GM11168 (cell line): ENCODE results near the gene ADGRF1.
"Not testable (repeated sequence)": the region's sequence is repeated elsewhere in the genome, so short reads cannot be mapped to it uniquely, and the experiment has no call there.

ENCODE experiments used
- in situ Hi-C: fragments of 300-500 bp; cut with MboI; formaldehyde crosslinking; loops from one replicate; pipeline ENCODE4 v1.12.0; 2022; ENCODE audit warnings: low sequenced_read_pairs; ENCODE audit not compliant: unreplicated experiment

Gene ADGRF1

DNA sequence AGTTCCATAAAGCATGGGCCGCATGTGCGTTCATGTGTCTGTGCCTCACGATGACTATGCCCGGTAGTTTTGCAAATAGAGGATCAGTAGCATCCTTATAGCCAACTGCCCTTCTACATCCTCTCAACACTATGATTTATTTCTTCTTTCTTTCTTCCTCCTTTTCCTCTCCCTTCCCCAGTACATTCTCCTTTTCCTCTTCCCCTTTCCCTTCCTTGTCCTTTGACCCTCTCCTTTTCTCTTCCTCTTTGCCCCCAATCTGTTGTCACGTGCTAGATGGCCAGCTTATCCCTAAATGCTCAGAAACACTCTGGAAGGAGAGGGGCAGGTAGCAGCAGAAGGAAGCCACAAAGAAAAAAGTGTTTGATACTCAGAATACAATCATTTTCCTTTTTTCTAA is 20.2 kb upstream of the ADGRF1 start:
- in situ Hi-C loops: no loop called here

DNA sequence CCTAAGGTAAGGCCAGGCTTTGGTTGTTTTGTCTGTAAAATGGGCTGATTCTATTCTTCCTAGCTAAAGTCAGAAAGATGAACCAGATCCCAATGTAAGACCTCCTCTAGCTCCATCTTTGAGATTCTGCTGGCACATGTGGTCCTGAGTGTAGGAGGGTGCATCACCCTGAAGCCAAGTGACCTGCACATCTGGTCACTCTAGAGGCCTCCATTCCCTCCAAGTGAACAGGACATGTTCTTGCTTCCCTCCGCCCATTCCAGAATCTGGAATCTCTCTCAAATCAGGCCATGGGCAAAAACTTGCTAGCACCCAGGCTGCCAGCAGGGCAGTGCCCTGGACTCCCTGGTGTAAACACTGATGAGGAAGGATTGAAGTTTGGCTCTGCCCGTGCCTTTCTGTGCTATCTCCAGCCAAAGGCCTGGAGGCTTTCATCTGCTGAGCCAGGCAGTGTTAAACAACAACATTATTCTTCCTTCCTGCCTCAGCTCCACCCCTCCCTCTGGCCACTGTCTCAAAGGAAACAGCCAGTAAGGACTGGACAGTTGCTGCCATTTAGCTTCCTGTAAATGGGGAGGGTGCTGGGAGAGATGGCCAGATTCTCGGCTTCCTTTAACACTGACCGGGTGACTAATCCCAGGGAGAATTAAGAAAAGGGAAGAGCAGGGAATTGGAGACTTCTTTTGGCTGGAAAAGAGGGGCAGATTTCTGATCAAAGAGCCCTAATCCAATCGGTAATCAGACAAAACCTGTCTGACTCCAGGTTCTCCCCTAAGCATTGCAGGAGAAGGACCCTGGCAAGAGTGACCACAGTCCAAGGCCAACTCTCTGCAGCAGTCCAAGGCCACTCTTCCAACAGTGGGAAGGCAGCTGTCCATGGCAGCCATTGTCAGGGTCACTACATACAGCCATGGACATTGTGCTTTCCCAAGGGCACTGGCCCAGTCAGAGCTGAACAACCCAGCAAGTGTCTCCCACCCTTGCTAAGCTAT is 19.5 kb upstream of the ADGRF1 start:
- in situ Hi-C loops: no loop called here

- in situ Hi-C loops: no loop called here
Measured at GRCh38 chr6:47059216-47059885, 17.2 kb upstream of the ADGRF1 start.

- in situ Hi-C loops: no loop called here
Measured at GRCh38 chr6:47057830-47058540, 15.9 kb upstream of the ADGRF1 start.

- in situ Hi-C loops: no loop called here
Measured at GRCh38 chr6:47056832-47057231, 14.7 kb upstream of the ADGRF1 start.

- in situ Hi-C loops: not testable (repeated sequence)
Measured at GRCh38 chr6:47054302-47054701, 12.2 kb upstream of the ADGRF1 start.

GRCh38 chr6:47048638-47049037 is 6.5 kb upstream of the ADGRF1 start:
- in situ Hi-C loops: no loop called here

DNA sequence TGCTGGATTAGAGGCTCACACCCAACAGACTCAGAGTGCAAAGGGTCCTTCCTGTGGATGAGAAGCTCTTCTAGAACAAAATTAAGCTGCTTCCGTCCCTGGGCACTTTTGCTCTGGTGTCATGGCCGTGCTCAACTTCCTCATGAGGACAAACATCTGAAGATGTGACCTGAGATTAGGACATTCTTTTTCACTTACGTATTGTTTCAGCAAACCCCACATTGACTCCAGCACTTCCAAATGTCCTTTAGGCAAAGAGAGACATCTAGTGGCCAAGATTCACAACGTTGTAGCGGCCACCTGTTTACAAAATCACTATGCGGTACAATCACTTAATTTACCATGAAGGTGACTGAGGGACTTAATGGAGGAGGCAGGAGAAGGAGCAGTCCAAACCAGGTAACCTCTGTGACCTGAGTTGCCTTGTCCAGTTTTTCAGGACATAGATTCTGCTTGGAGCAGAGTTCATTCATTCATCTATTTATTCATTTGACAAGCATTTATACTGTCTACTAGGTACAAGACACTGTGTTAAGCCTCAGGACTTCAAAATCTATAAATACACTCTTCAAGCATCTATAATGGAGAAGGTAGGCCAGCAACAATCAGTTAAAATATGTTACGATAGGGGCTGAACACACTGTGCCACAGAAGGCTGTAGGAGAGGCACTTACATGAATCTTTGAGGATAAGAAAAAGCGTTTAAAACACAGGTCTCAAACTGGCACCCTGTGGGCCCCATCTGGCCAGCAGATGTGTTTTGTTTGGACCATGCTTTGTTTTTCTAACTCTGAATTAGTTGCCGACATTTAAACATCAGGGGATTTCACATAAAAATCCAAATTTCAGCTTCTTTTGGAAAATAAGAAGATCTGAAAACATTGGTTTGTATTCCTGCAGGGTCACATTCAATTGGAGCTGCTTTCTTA is 5.6 kb upstream of the ADGRF1 start:
- in situ Hi-C loops: no loop called here

DNA sequence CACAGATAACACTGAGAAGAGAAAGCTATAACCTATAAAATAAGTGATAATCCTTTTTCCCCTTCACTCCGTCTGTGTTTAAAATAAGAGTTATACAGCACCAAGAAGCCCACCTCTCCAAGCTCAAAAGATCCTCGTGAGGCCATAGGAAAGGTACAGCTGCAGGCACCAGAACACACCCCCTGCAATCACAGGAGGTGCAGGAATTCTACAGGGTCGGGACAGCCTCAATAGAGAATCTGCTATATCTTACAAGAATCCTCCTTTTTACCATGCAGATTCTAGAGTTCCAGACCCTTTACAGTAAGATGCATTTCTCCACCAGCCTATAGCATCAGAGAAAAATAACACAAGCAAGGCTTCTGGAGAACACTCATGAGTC is 5.0 kb upstream of the ADGRF1 start:
- in situ Hi-C loops: no loop called here

- in situ Hi-C loops: no loop called here
Measured at GRCh38 chr6:47044397-47044796, 2.3 kb upstream of the ADGRF1 start.

- in situ Hi-C loops: no loop called here
Measured at GRCh38 chr6:47043286-47043685, 1.2 kb upstream of the ADGRF1 start.

GRCh38 chr6:47041741-47042140 is 391 bp downstream of the ADGRF1 start:
- in situ Hi-C loops: no loop called here

DNA sequence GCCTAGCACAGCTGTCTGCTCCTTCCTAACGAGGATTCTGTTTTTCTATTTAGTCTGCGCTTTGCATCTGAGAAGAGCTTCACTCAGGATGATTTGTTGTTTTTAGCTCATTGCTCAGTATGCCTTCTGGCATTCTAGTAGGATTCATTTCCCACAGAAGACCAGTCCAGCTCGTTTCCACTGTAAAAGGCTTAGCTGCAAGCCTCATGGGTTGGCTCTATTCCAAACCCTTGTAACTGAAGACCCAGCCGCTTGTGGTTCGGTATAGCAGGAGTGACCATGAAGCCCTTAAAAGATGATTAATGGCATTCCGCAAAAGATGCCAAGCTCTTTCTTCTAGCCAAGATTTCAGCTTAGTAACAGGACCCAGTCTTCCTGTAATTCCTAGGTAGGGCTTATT is 7.2 kb downstream of the ADGRF1 start:
- in situ Hi-C loops: no loop called here

GRCh38 chr6:47034421-47034820 is 7.7 kb downstream of the ADGRF1 start:
- in situ Hi-C loops: no loop called here

- in situ Hi-C loops: no loop called here
Measured at GRCh38 chr6:47032974-47033765, 9.0 kb downstream of the ADGRF1 start.

- in situ Hi-C loops: no loop called here
Measured at GRCh38 chr6:47031656-47032055, 10.5 kb downstream of the ADGRF1 start.

DNA sequence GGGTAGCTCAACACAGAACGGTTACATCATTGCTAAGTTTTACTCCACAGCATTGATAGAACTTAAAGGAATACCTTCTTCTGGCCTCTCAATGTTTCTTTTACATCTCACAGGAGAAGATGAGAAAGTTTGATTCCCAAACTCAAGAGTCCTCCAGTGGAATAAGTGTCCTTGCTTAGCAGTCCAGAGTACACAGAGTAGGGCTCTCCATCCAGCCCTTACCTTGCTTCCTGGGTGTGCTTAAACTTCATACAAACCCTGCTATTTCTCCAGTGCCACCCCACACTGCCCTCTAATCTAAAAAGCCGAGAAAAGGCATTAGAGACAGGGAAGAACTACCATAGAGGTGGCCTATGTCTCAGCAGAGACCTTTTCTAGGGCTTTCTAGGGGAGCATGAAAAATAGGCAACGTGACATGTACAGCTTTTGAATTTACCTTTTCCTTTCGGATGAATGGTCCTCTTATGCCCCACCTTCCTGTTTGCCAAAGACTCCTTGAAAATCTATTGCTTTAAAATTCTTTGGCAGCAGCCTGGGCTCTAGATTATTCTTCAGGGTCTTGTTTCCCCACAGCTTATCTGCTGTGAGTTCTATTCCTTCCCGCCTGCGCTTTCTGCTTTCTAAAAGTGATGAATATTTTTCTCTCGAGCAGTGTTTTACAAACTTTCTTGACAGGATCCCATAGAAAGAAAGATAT is 12.1 kb downstream of the ADGRF1 start:
- in situ Hi-C loops: no loop called here

GRCh38 chr6:47028835-47029360 is 13.2 kb downstream of the ADGRF1 start:
- in situ Hi-C loops: no loop called here
